GM18907 (cell line): ENCODE data around the gene PROM1.

Experiments
- ATAC-seq: cut with Tn5 transposase; IDR thresholded peaks from one replicate; pipeline ENCODE4 v1.9.1; 2021; ENCODE audit warnings: mild to moderate bottlenecking, moderate library complexity; ENCODE audit not compliant: unreplicated experiment

Gene PROM1

GRCh38 chr4:16067515-16067914 lies 16.3 kb downstream of the PROM1 start:
- no peak for ATAC-seq

- no peak for ATAC-seq
Measured at GRCh38 chr4:16066586-16067128, 17.2 kb downstream of the PROM1 start.

- ATAC-seq, result no peak
Measured at GRCh38 chr4:16065066-16065465, 18.8 kb downstream of the PROM1 start.

GRCh38 chr4:16062601-16063000 lies 21.2 kb downstream of the PROM1 start:
- no peak for ATAC-seq

- ATAC-seq, result no peak
Measured at GRCh38 chr4:16056681-16057385, 27.0 kb downstream of the PROM1 start.

- ATAC-seq, result no peak
Measured at GRCh38 chr4:16055873-16056272, 27.9 kb downstream of the PROM1 start.

- no peak for ATAC-seq
Measured at GRCh38 chr4:16055471-16055870, 28.4 kb downstream of the PROM1 start.

GRCh38 chr4:16052939-16053338 lies 30.9 kb downstream of the PROM1 start:
- no peak for ATAC-seq

GRCh38 chr4:16051980-16052379 lies 31.8 kb downstream of the PROM1 start:
- no peak for ATAC-seq

- no peak for ATAC-seq
Measured at GRCh38 chr4:16051132-16051531, 32.7 kb downstream of the PROM1 start.

GRCh38 chr4:16050669-16051068 lies 33.2 kb downstream of the PROM1 start:
- no peak for ATAC-seq

GRCh38 chr4:16048619-16049419 lies 35.0 kb downstream of the PROM1 start:
- no peak for ATAC-seq

GRCh38 chr4:16045687-16046086 lies 38.1 kb downstream of the PROM1 start:
- ATAC-seq, result no peak

- ATAC-seq, result no peak
Measured at GRCh38 chr4:16043642-16044498, 40.0 kb downstream of the PROM1 start.

- ATAC-seq, result no peak
Measured at GRCh38 chr4:16039139-16039538, 44.7 kb downstream of the PROM1 start.

GRCh38 chr4:16037901-16038300 lies 45.9 kb downstream of the PROM1 start:
- no peak for ATAC-seq

GRCh38 chr4:16035843-16036242 lies 48.0 kb downstream of the PROM1 start:
- no peak for ATAC-seq

GRCh38 chr4:16034010-16034748 lies 49.6 kb downstream of the PROM1 start:
- no peak for ATAC-seq

- no peak for ATAC-seq
Measured at GRCh38 chr4:16032396-16032770, 51.4 kb downstream of the PROM1 start.

GRCh38 chr4:16031546-16032395 lies 52.1 kb downstream of the PROM1 start:
- no peak for ATAC-seq
